ENCODE data around the gene BOC. TPM values are rescaled to one million over a fixed set of nuclear protein-coding genes. Genes with fewer than 3 reads are reported as not detected.

The BOC gene
- polyA plus RNA-seq, 12 donors: 35.5 to 112 (median 55.8) TPM; not detected in 1

GRCh38 chr3:113220721-113221120 lies 9.4 kb downstream of the BOC start:
- DNase-seq: no peak

- no peak for DNase-seq
Measured at GRCh38 chr3:113221721-113222257, 10.4 kb downstream of the BOC start.

- no peak for DNase-seq
Measured at GRCh38 chr3:113222451-113223086, 11.2 kb downstream of the BOC start.

- DNase-seq: no peak
Measured at GRCh38 chr3:113223475-113224281, 12.3 kb downstream of the BOC start.

GRCh38 chr3:113225286-113225685 lies 13.9 kb downstream of the BOC start:
- no peak for DNase-seq

GRCh38 chr3:113226491-113226890 lies 15.1 kb downstream of the BOC start:
- DNase-seq: no peak

- no peak for DNase-seq
Measured at GRCh38 chr3:113227146-113227545, 15.8 kb downstream of the BOC start.

- DNase-seq: no peak
Measured at GRCh38 chr3:113228498-113229286, 17.3 kb downstream of the BOC start.

GRCh38 chr3:113231391-113231790 lies 20.0 kb downstream of the BOC start:
- DNase-seq: no peak

GRCh38 chr3:113231827-113232253 lies 20.5 kb downstream of the BOC start:
- DNase-seq: no peak

- DNase-seq: no peak
Measured at GRCh38 chr3:113232342-113232741, 21.0 kb downstream of the BOC start.

- no peak for DNase-seq
Measured at GRCh38 chr3:113233497-113233896, 22.1 kb downstream of the BOC start.

GRCh38 chr3:113234028-113234427 lies 22.7 kb downstream of the BOC start:
- DNase-seq: no peak

GRCh38 chr3:113234688-113235260 lies 23.4 kb downstream of the BOC start:
- no peak for DNase-seq

GRCh38 chr3:113238503-113238902 lies 27.1 kb downstream of the BOC start:
- DNase-seq: no peak

GRCh38 chr3:113240841-113241240 lies 29.5 kb downstream of the BOC start:
- no peak for DNase-seq

GRCh38 chr3:113241292-113242095 lies 30.1 kb downstream of the BOC start:
- DNase-seq: no peak

GRCh38 chr3:113242096-113242581 lies 30.8 kb downstream of the BOC start:
- no peak for DNase-seq

GRCh38 chr3:113243071-113243470 lies 31.7 kb downstream of the BOC start:
- DNase-seq: no peak

- DNase-seq: no peak
Measured at GRCh38 chr3:113243846-113244245, 32.5 kb downstream of the BOC start.

GRCh38 chr3:113245761-113246161 lies 34.4 kb downstream of the BOC start:
- DNase-seq: no peak

Measured in muscle of arm (tissue), 12 donors.